ENCODE measurements around the gene CYB561. TPM values are rescaled to one million over a fixed set of nuclear protein-coding genes. Genes with fewer than 3 reads are reported as not detected.
A peak's percentile ranks its signal among the peaks of the same experiment; 100 is the strongest.

CYB561 gene
- total and polyA plus RNA-seq, 2 donors (not counting 3 experiments of a cell fraction or from before 2014, with no cell fraction given): 34.9 to 71.1 TPM

DNA sequence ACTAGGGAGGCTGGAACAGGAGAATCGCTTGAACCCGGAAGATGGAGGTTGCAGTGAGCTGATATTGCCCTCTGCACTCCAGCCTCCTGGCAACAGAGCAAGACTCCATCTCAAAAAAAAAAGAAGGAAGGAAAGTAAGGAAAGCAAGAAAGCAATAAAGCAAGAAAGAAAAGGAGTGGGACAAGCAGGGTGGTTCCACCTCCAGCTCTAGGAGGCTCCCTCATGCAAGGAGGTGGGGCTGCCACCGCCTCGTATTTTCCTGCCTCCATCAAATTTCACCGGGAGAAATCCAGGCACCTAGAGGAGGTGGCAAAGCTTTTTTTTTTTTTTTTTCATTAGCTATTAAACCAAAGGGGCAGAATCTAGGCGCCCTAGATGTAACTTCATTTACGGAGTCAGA lies 1.0 kb downstream of the CYB561 start:
- TF ChIP-seq MYC (IDR thresholded peaks at IDR 0.05; ENCODE audit: low read depth, low read length) (no peak), GATA2 (IDR thresholded peaks at IDR 0.05; ENCODE audit: insufficient read depth, insufficient read length, low read depth, low read length) (no peak), POLR2A (IDR thresholded peaks at IDR 0.05; ENCODE audit: low read depth, low read length) (no peak), POLR2AphosphoS5 (IDR thresholded peaks at IDR 0.05; ENCODE audit: insufficient read depth, low read depth, low read length) (no peak), FOS (IDR thresholded peaks at IDR 0.05; ENCODE audit: borderline replicate concordance, insufficient read depth, low read length) (no peak), JUN (IDR thresholded peaks at IDR 0.05; ENCODE audit: borderline replicate concordance, insufficient read depth, insufficient read length, low read depth) (no peak), EZH2 (IDR thresholded peaks at IDR 0.05; ENCODE audit: borderline replicate concordance, low read depth, low read length, severe bottlenecking) (no peak)
- TF ChIP-seq, protein P1, sequence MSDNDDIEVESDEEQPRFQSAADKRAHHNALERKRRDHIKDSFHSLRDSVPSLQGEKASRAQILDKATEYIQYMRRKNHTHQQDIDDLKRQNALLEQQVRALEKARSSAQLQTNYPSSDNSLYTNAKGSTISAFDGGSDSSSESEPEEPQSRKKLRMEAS (IDR thresholded peaks at IDR 0.05; ENCODE audit: insufficient read depth, insufficient read length): no peak
- TF ChIP-seq, protein P2, sequence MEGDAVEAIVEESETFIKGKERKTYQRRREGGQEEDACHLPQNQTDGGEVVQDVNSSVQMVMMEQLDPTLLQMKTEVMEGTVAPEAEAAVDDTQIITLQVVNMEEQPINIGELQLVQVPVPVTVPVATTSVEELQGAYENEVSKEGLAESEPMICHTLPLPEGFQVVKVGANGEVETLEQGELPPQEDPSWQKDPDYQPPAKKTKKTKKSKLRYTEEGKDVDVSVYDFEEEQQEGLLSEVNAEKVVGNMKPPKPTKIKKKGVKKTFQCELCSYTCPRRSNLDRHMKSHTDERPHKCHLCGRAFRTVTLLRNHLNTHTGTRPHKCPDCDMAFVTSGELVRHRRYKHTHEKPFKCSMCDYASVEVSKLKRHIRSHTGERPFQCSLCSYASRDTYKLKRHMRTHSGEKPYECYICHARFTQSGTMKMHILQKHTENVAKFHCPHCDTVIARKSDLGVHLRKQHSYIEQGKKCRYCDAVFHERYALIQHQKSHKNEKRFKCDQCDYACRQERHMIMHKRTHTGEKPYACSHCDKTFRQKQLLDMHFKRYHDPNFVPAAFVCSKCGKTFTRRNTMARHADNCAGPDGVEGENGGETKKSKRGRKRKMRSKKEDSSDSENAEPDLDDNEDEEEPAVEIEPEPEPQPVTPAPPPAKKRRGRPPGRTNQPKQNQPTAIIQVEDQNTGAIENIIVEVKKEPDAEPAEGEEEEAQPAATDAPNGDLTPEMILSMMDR (IDR thresholded peaks at IDR 0.05; ENCODE audit: extremely low read depth in 1 of 2, insufficient read depth in 1 of 2, low read depth in 1 of 2, low read length in 2 of 2): no peak
- no peaks in the 10 kb centered on the region for H3K9me3 ChIP-seq (replicated peaks; ENCODE audit: control insufficient read depth, insufficient read depth, low read length)
- no peaks in the 10 kb centered on the region for H3K79me2 ChIP-seq (ENCODE audit: control insufficient read depth, insufficient read depth, low read length)
- peak overlapping the region; percentile 92 for H3K9ac ChIP-seq (replicated peaks; ENCODE audit: extremely low read depth, insufficient read depth, low read length)
- H3K27ac ChIP-seq (ENCODE audit: insufficient read depth, low read depth, low read length): peak overlapping the region; percentile 7
- H3K4me3 ChIP-seq (replicated peaks in 1 of 3; ENCODE audit: insufficient read depth in 1 of 3, low read depth in 1 of 3, low read length in 3 of 3): peak overlapping the region in 2 of 3 experiments; percentile 44 to 49
- DNase-seq (ENCODE audit: low read depth, low spot score): no peak
- H4K20me1 ChIP-seq (replicated peaks; ENCODE audit: control insufficient read depth, extremely low read depth, insufficient read depth, low read length): no peaks in the 10 kb centered on the region
- ChIA-PET CTCF (interaction anchor here (0.9 to 7.4 kb wide), 8 partner anchors 9 to 168 kb away, joined by 3 to 134 read pairs (median 6); partner anchors contain the start of gene ACE), POLR2A (interaction anchor here (0.6 to 1.5 kb wide), 4 partner anchors 15 to 51 kb away, joined by 3 read pairs; no protein-coding TSS in a partner anchor)
- intact Hi-C loops (cut with micrococcal nuclease): no loop called here
- no peaks in the 10 kb centered on the region for H3K9me1 ChIP-seq (replicated peaks; ENCODE audit: control insufficient read depth, extremely low read depth, insufficient read depth, low read length)
- H3K4me2 ChIP-seq (ENCODE audit: insufficient read depth, low read length): peak overlapping the region; percentile 54
- no peaks in the 10 kb centered on the region for H3K36me3 ChIP-seq (ENCODE audit: control insufficient read depth in 2 of 2, extremely low read depth in 1 of 2, insufficient read depth in 2 of 2, low read length in 2 of 2)
- H3K27me3 ChIP-seq (ENCODE audit: control insufficient read depth in 2 of 2, insufficient read depth in 2 of 2, low read length in 2 of 2): no peaks in the 10 kb centered on the region
- dilution Hi-C loops (cut with MboI; ENCODE audit: extremely low pct_ligation_motif_present, low sequenced_read_pairs): no loop called here
- H2AFZ ChIP-seq (ENCODE audit: low read depth, low read length): no peak overlapping the region
- no TSS peak for BruUV-seq (replicated peaks)
- FAIRE-seq: peak; percentile 74
- H3K4me1 ChIP-seq (ENCODE audit: control insufficient read depth, extremely low read depth, insufficient read depth, low read length): peaks cover 30% of the 10 kb centered on the region

Measured in endothelial cell of umbilical vein (primary cell).